Hepatocyte (in vitro differentiated cells): ENCODE data around the gene ZGPAT.

ENCODE experiments used
- EZH2 ChIP-seq: fragments of 200-600 bp; sonication (generic); IDR thresholded peaks from 2 replicates; pipeline ENCODE4 v1.6.1; 2016; ENCODE audit warnings: antibody characterized with exemption, mild to moderate bottlenecking, borderline replicate concordance
- EZH2phosphoT487 ChIP-seq: fragments of 200-600 bp; sonication (generic); IDR thresholded peaks from one replicate; pipeline ENCODE4 v1.6.1; 2018; ENCODE audit warnings: antibody characterized with exemption, mild to moderate bottlenecking, low read depth, moderate library complexity; ENCODE audit not compliant: unreplicated experiment, severe bottlenecking
- TF ChIP-seq, protein P1 (sequence below): fragments of 200-600 bp; sonication (generic); IDR thresholded peaks from 2 replicates; pipeline ENCODE4 v1.5.1; 2016; ENCODE audit warnings: antibody characterized with exemption, mild to moderate bottlenecking; ENCODE audit not compliant: poor library complexity

DNA sequence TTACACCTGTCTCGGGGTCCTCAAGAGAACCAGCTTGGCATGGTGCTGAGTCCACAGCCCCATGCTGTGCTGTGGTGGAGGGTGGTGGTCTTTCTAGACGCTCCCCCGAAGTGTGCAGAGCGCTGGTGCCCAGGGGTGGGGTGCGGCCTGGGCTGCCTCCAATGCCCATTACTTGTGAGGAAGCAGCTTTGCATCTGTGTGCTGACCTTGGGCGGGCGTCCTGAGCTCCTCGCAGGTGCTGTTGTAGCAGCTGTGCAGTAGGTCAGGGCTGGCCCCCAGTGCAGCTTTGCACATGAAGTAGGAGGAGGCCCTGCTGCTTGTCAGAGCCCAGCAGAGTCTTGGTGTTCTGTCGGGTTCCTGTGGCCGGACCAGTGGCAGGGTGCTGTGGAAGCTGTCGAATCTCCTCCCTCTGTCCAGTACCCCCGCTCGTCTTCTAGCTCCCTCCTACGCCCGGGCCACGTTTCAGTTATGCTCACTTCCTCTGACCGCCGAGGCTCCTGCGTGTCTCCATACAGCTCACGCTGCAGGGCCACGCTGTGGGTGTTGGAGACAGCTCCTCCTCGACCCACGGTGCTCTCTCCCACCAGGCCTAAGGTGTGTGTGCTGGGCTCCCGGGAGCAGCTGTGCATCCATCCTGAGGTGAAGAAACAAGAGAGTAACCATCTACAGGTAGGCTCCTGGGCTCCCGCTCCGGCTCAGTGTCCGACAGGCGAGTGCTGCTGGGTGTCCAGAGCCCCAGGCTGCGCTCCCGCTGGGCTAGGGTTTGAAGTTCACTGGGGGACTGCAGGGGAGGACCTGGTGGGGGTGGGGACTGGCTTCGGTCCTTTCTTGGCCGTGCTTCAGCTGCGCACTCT is 45.7 kb upstream of the ZGPAT start:
- TF ChIP-seq, protein P1, sequence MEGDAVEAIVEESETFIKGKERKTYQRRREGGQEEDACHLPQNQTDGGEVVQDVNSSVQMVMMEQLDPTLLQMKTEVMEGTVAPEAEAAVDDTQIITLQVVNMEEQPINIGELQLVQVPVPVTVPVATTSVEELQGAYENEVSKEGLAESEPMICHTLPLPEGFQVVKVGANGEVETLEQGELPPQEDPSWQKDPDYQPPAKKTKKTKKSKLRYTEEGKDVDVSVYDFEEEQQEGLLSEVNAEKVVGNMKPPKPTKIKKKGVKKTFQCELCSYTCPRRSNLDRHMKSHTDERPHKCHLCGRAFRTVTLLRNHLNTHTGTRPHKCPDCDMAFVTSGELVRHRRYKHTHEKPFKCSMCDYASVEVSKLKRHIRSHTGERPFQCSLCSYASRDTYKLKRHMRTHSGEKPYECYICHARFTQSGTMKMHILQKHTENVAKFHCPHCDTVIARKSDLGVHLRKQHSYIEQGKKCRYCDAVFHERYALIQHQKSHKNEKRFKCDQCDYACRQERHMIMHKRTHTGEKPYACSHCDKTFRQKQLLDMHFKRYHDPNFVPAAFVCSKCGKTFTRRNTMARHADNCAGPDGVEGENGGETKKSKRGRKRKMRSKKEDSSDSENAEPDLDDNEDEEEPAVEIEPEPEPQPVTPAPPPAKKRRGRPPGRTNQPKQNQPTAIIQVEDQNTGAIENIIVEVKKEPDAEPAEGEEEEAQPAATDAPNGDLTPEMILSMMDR = no peak
- TF ChIP-seq EZH2phosphoT487 (no peak), EZH2 (no peak)
